Progenitor cell of endocrine pancreas (in vitro differentiated cells): Measurements from ENCODE around the gene NFYC. TPM values are rescaled to one million over a fixed set of nuclear protein-coding genes. Genes with fewer than 3 reads are reported as not detected.

Experiments
- DNase-seq: peaks from one replicate; pipeline ENCODE4 v3.0.0; 2021; ENCODE audit warnings: low spot score; ENCODE audit not compliant: unreplicated experiment
- H3K27ac Mint-ChIP-seq: 2 replicates; pipeline ENCODE4 v1.8.0; 2021; ENCODE audit warnings: mild to moderate bottlenecking, moderate library complexity, mixed read lengths
- H3K27me3 Mint-ChIP-seq: 2 replicates; pipeline ENCODE4 v1.8.0; 2021; ENCODE audit warnings: mixed read lengths
- H3K36me3 Mint-ChIP-seq: 2 replicates; pipeline ENCODE4 v1.8.0; 2022; ENCODE audit warnings: mixed read lengths; ENCODE audit not compliant: insufficient read depth
- H3K4me1 Mint-ChIP-seq: 2 replicates; pipeline ENCODE4 v1.8.0; 2021; ENCODE audit warnings: low read depth, mixed read lengths
- H3K4me3 Mint-ChIP-seq: 2 replicates; pipeline ENCODE4 v1.8.0; 2021; ENCODE audit warnings: low read depth, mild to moderate bottlenecking, moderate library complexity, mixed read lengths
- H3K9me3 Mint-ChIP-seq: 2 replicates; pipeline ENCODE4 v1.8.0; 2021; ENCODE audit warnings: low read depth, mixed read lengths
- CTCF ChIP-seq: fragments of 200-600 bp; sonication (generic); IDR thresholded peaks from one replicate; pipeline ENCODE4 v1.5.0; 2021; ENCODE audit warnings: antibody characterized with exemption, mild to moderate bottlenecking; ENCODE audit not compliant: unreplicated experiment
- total RNA-seq: library from RNA; stranded (reverse); gene quantifications from 2 replicates; pipeline ENCODE4 v1.2.1, GENCODE V29; 2021

Gene NFYC
- total RNA-seq, 1 donor from 2014 or later, result 73.4 TPM

- Mint-ChIP-seq H3K9me3 (no peaks in the 10 kb centered on the region), H3K4me3 (no peak overlapping the region), H3K27ac (no peak overlapping the region), H3K27me3 (peaks cover 49% of the 10 kb centered on the region), H3K36me3 (no peaks in the 10 kb centered on the region), H3K4me1 (peaks cover 7% of the 10 kb centered on the region)
- TF ChIP-seq CTCF, result no peak
- no peak for DNase-seq
Observed at GRCh38 chr1:40810927-40811326, 119.4 kb downstream of the NFYC start.

DNA sequence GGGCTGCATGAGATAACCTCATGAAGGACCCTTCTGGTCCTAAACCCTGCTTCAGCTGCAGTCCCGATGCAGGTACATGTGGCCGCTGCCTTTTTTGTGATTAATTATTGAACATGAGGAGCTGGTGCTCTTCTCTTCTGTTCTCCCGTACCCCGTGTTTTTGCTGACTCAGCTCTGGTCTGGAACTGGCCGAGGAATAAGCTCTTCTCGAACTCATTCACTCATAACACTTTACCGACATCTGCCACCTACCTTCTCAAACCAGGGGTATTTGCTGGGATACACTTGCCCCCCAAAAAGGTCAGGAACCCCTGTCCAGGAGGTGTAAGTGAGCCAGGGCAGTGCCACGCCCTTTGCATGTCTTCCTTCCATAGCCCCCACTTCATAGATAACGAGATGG, 123.9 kb downstream of the NFYC start:
- Mint-ChIP-seq H3K9me3 (no peaks in the 10 kb centered on the region), H3K4me1 (peaks cover 2% of the 10 kb centered on the region), H3K27me3 (peaks cover 50% of the 10 kb centered on the region), H3K27ac (no peak overlapping the region), H3K36me3 (no peaks in the 10 kb centered on the region), H3K4me3 (no peak overlapping the region)
- no peak for DNase-seq
- no peak for TF ChIP-seq CTCF

- Mint-ChIP-seq H3K36me3 (no peaks in the 10 kb centered on the region), H3K4me1 (peaks cover 14% of the 10 kb centered on the region), H3K9me3 (no peaks in the 10 kb centered on the region), H3K27me3 (peaks cover 38% of the 10 kb centered on the region), H3K27ac (no peak overlapping the region), H3K4me3 (peak overlapping the region; percentile 58)
- DNase-seq, result no peak
- no peak for TF ChIP-seq CTCF
Observed at GRCh38 chr1:40817791-40818263, 126.3 kb downstream of the NFYC start.

DNA sequence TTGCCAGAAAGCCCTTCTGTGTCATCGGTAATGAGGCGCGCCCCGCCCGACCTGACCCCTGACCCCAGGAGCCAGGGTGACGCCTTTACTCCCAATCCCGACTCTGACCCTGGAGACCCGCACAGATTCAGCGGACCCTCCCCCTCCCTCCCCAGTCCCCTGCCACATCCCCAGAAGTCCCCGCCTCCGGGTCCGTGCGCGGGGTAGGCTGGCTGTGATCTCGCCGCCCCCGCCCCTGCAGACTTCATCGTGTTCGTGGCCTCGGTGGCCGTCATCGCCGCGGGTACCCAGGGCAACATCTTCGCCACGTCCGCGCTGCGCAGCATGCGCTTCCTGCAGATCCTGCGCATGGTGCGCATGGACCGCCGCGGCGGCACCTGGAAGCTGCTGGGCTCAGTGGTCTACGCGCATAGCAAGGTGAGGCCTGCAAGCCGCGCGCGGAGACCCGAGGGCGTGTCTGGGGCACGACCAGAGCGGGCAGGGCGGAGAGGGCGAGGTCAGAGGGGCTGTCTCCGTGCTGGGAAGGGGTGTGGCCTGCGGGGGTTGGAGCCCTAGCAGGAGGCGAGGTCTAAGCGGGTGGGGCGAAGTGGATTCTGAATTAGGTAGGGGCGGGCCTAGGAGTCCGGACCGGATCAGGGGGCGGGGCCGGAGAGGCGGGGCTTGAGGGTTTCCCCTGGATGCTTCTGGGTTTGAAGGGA, 126.9 kb downstream of the NFYC start:
- peak overlapping the region; percentile 58 for H3K4me3 Mint-ChIP-seq
- no peak overlapping the region for H3K27ac Mint-ChIP-seq
- H3K27me3 Mint-ChIP-seq, result peaks cover 33% of the 10 kb centered on the region
- H3K4me1 Mint-ChIP-seq, result peaks cover 16% of the 10 kb centered on the region
- no peaks in the 10 kb centered on the region for H3K9me3 Mint-ChIP-seq
- DNase-seq, result peak; percentile 53
- H3K36me3 Mint-ChIP-seq, result no peaks in the 10 kb centered on the region
- TF ChIP-seq CTCF, result no peak

DNA sequence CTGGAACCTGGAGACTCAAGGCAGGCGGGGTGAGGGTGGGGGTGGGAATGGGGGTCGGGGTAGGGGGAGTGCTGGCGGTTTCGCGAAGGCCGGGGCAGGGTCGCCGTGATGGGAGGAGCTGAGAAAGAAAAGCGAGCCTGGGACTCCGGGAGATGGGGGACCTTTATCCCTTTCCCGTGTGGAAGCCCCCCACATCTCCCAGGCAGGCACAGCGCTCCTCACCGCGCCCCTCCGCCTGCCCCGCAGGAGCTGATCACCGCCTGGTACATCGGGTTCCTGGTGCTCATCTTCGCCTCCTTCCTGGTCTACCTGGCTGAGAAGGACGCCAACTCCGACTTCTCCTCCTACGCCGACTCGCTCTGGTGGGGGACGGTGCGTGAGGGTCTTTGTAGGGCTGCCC, 127.6 kb downstream of the NFYC start:
- no peak for TF ChIP-seq CTCF
- H3K9me3 Mint-ChIP-seq, result no peaks in the 10 kb centered on the region
- no peak for DNase-seq
- peaks cover 16% of the 10 kb centered on the region for H3K4me1 Mint-ChIP-seq
- no peak overlapping the region for H3K4me3 Mint-ChIP-seq
- no peaks in the 10 kb centered on the region for H3K36me3 Mint-ChIP-seq
- H3K27ac Mint-ChIP-seq, result no peak overlapping the region
- H3K27me3 Mint-ChIP-seq, result peaks cover 33% of the 10 kb centered on the region
